IgD-negative memory B cell (primary cell): Measurements from ENCODE around the gene CTNNA1. TPM values are rescaled to one million over a fixed set of nuclear protein-coding genes. Genes with fewer than 3 reads are reported as not detected.

Source experiments
- H3K27ac Mint-ChIP-seq, 3 donors: one replicate each; pipeline ENCODE4 v1.8.0; 2020 to 2022; ENCODE audit warnings: mild to moderate bottlenecking in 3 of 3, mixed read lengths in 3 of 3, moderate library complexity in 1 of 3
- H3K27me3 Mint-ChIP-seq: one replicate; pipeline ENCODE4 v1.8.0; 2021; ENCODE audit warnings: mixed read lengths
- H3K36me3 Mint-ChIP-seq: one replicate; pipeline ENCODE4 v1.8.0; 2020; ENCODE audit warnings: mild to moderate bottlenecking, mixed read lengths
- H3K4me1 Mint-ChIP-seq, 3 donors: one replicate each; pipeline ENCODE4 v1.8.0; 2020 to 2022; ENCODE audit warnings: mixed read lengths in 3 of 3, mild to moderate bottlenecking in 1 of 3
- H3K4me3 Mint-ChIP-seq, 4 donors: one replicate each; pipeline ENCODE4 v1.8.0; 2020 to 2022; ENCODE audit warnings: mild to moderate bottlenecking in 4 of 4, mixed read lengths in 4 of 4, moderate library complexity in 3 of 4
- H3K9me3 Mint-ChIP-seq, 3 donors: one replicate each; pipeline ENCODE4 v1.8.0; 2020 to 2021; ENCODE audit warnings: mixed read lengths in 3 of 3, mild to moderate bottlenecking in 1 of 3
- polyA plus RNA-seq: library from polyadenylated mRNA; unstranded; fragments of 300-500 nt; fragmentation: Illumina TruSeq; gene quantifications from one replicate; pipeline ENCODE4 v1.2.3, GENCODE V29; 2021

CTNNA1 gene
- polyA plus RNA-seq, 1 donor from 2014 or later = 21.4 TPM

DNA sequence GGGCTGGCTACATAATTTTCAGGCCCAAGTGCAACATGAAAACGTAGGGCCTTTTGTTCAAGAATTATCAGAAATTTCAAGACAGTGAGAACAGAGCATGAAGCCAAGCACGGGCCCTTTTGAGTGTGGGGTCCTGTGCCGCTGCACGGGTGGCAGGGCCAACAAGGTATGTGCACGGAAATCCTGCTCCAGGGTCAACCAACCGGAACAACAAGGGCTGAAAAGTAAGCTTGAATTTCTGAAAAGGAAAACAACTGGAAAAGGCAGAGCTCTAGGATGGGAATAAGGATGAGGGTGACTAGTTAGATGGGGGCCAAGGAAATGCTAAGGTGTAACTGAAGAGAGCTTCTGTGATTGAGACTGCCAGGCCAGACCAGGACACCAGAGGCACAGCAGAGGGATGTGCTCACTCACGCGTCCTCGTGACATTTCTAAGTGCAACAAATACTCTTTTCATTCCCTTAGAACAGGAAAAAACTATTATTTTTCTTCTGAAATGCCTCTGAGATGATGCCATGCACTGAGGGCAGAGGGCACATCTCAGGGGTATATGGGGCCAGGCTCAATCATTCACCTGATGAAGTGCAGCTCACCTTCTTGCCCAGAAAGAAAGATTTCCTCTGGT, 202.6 kb downstream of the CTNNA1 start:
- Mint-ChIP-seq H3K4me3 (no peak overlapping the region), H3K27ac (peak overlapping the region in 1 of 3 donors; percentile 35), H3K27me3 (no peaks in the 10 kb centered on the region), H3K9me3 (no peaks in the 10 kb centered on the region), H3K36me3 (peaks cover 10% of the 10 kb centered on the region), H3K4me1 (peaks cover 3 to 11% (median 8%) of the 10 kb centered on the region in 3 donors)

DNA sequence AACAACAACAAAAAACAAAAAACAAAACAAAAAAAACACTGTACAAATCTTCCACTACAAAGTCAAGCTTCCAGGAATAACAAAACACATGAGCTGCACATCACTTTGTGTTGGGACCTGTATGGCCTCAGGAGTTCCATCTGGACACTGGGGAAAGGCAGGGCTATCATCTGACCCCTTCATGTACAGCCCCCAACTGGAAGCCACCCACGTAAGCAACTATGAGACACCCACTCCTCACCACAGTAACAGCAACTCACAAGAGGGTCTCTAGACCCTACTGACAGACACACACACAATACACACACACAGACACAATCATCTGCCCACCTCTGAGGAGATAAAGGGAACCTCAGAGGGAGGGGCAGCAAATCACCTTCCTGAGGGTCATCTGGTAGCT, 203.6 kb downstream of the CTNNA1 start:
- Mint-ChIP-seq H3K36me3 (peaks cover 10% of the 10 kb centered on the region), H3K27ac (no peak overlapping the region), H3K4me1 (peaks cover 4 to 11% (median 8%) of the 10 kb centered on the region in 3 donors), H3K27me3 (no peaks in the 10 kb centered on the region), H3K4me3 (no peak overlapping the region), H3K9me3 (no peaks in the 10 kb centered on the region)

DNA sequence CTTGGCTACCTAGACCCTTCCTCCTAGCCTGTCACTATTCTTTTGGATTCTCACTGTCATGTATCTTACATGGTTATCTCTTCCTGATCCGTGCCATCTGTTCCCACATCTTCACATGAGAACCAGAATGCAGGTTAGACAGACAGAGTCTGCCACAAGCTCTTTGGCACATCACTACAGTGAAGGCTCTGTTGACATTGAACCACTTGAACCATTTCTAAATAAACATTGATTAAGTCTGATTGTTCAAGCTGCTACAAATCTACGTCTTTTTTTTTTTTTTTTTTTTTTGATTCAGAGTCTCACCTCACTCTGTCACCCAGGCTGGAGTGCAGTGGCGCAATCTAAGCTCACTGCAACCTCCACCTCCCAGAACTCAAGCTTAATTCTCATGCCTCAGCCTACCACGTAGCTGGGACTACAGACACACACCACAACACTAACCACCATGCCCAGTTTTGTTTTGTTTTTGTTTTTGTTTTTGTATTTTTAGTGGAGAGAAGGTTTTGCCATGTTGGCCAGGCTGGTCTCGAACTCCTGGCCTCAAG, 207.0 kb downstream of the CTNNA1 start:
- H3K4me3 Mint-ChIP-seq = no peak overlapping the region
- peaks cover 0 to 2% (median 0%) of the 10 kb centered on the region in 3 donors for H3K4me1 Mint-ChIP-seq
- no peaks in the 10 kb centered on the region for H3K9me3 Mint-ChIP-seq
- H3K36me3 Mint-ChIP-seq = peaks cover 6% of the 10 kb centered on the region
- H3K27ac Mint-ChIP-seq = no peak overlapping the region
- H3K27me3 Mint-ChIP-seq = no peaks in the 10 kb centered on the region

DNA sequence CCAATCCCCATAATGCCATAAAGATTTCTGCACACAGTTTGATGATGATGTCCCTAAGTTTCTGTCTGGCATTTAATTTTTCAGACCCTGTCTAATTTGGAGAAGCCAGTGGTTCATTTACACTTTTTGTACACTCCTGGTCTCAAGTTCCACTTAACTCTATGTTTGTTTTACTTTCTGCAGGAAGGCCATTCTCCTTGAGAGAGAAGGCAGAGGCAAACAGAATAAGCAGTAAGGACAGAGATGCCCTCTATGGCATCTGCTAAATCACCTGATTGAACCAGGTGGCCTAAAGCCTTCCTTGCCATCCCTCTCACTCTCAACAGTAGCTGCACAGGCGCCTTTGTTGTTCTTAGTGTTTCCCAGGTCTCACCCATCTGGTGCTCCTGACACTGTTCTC, 208.0 kb downstream of the CTNNA1 start:
- Mint-ChIP-seq H3K36me3 (peaks cover 5% of the 10 kb centered on the region), H3K9me3 (no peaks in the 10 kb centered on the region), H3K4me1 (peaks cover 0 to 2% (median 0%) of the 10 kb centered on the region in 3 donors), H3K27ac (no peak overlapping the region), H3K27me3 (no peaks in the 10 kb centered on the region), H3K4me3 (no peak overlapping the region)

DNA sequence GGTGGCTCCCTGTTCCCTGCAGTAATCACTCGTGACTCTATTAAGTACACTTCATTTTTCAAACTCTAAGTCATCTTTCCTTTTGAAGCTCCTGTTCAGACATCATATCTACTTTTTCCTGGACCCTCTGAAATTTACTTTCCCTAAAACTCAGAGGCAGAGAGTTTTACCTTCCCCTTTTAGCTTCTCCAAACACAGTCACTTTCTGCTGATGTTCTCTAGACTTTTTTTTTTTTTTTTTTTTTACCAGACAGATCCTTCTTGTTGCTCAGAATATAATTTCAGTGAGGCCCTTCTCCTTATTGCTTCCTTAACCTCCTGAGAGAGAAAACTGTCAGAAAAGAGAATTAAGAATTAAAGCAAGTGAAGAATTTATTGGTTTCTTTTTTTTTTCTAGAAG, 208.5 kb downstream of the CTNNA1 start:
- Mint-ChIP-seq H3K9me3 (no peaks in the 10 kb centered on the region), H3K4me3 (no peak overlapping the region), H3K27me3 (no peaks in the 10 kb centered on the region), H3K4me1 (peaks cover 0 to 2% (median 0%) of the 10 kb centered on the region in 3 donors), H3K36me3 (peaks cover 4% of the 10 kb centered on the region), H3K27ac (no peak overlapping the region)

DNA sequence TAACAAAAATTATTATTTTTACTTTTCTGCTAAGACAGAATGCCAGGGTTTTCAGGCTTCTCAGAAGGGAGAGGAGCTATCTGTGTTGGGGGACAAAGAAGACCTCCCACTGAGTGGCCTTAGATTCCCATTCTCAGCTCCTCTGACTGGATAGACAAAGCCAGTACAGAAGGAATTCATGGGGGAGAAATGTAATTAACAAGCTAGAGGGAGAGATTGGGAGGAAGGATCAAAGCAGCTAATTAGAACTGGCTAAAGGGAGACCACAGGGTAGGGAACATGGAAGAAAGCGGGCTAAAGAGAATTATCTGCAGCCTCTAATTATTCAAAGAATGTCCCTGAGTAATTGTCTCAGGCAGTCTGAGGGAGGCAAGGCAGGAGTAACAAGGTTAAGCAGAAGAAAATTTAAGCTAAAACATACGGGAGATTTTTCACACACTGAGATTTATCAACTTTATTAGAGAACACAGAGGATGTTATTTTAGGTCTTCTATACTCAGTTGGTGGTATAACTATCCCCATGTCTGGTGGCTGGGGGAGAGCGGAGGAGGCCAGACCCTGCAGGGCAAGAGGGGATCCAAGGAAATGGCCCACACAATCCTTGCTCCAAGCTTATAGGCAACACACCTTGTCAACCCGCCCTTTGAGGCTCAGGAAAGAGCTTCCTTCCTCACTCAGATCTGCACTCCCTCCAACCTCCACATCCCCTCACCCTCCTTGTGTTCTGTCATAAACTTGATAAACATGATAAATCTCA, 209.6 kb downstream of the CTNNA1 start:
- H3K27ac Mint-ChIP-seq = no peak overlapping the region
- peaks cover 2% of the 10 kb centered on the region for H3K36me3 Mint-ChIP-seq
- H3K9me3 Mint-ChIP-seq = no peaks in the 10 kb centered on the region
- peaks cover 0 to 2% (median 0%) of the 10 kb centered on the region in 3 donors for H3K4me1 Mint-ChIP-seq
- H3K4me3 Mint-ChIP-seq = no peak overlapping the region
- H3K27me3 Mint-ChIP-seq = no peaks in the 10 kb centered on the region

DNA sequence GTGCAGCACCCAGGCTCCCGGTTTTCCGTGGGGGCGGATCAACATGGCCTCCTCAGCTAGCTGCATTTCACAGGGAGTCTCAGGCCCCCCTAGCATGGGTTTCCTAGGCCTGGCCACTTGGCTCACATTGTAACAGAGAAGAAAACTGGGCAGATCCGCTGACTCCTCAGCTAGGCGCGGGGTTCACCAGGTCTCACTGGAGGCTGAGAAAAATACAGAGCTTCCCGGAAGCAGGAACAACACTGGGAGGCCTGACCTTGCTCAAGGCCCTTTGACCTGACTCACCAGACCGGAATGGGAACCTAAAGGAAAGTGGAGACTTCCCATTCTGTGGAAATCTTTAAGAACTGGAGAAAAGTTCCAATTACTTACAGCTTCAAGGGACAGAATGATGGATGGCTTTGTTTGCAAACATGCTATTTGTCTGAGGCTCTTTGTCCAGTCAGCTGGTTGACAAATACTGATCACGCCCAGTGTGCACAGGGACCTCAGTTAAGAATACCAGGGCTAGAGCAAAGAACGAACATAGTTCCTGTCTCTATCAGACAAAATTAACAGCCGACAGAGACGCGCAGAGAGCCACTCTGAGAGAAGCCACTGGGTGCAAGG, 210.6 kb downstream of the CTNNA1 start:
- Mint-ChIP-seq H3K4me3 (no peak overlapping the region), H3K27ac (no peak overlapping the region), H3K27me3 (no peaks in the 10 kb centered on the region), H3K36me3 (no peaks in the 10 kb centered on the region), H3K9me3 (no peaks in the 10 kb centered on the region), H3K4me1 (peaks cover 0 to 2% (median 0%) of the 10 kb centered on the region in 3 donors)

DNA sequence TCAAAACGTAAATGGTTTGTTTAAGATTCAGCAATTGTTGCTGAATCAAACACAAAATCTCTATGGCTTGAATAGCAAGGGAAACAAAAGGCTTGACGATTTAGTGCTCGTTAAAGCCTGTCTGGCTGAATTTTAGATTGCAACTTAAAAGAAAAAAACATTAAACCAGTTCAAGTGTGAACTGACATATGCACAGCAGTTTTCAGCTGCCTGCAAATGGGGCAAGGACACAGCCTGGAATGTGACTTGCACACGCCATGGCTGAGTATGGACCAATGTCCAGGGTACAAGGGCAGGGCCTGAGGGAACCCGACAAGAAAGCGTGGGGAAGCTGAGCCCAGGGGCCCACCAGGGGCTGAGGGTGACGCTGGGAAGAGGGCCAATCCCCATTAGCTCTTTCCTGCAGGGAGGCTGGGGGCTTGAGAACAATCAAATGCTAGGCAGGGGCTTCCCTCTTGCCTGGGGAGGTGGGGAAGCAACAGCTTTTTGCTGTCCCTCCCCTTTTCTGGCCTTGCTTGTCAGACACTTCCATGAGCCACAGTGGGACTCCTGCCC, 211.5 kb downstream of the CTNNA1 start:
- Mint-ChIP-seq H3K27me3 (no peaks in the 10 kb centered on the region), H3K36me3 (no peaks in the 10 kb centered on the region), H3K4me1 (peaks cover 0 to 2% (median 0%) of the 10 kb centered on the region in 3 donors), H3K9me3 (no peaks in the 10 kb centered on the region), H3K27ac (no peak overlapping the region), H3K4me3 (no peak overlapping the region)

DNA sequence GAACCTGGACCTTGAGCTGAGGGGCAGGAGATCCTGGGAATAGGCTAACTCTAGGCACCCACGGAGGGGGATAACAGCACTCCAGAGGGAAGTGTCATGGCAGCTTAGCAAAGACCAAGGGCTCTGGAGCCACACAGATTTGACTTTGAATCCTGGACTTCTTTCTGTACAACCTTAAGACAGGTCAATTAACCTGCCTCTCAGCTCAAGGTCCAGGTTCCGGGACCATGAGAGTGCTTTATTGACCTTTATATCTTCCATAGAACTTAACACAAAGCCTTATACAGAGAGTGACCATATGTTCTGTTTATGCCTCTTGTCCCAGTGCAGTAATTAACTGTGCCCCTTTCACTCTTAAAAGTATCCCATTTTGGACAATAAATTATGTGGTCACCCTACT, 212.4 kb downstream of the CTNNA1 start:
- H3K4me1 Mint-ChIP-seq = peaks cover 0 to 2% (median 0%) of the 10 kb centered on the region in 3 donors
- H3K36me3 Mint-ChIP-seq = no peaks in the 10 kb centered on the region
- no peak overlapping the region for H3K27ac Mint-ChIP-seq
- no peaks in the 10 kb centered on the region for H3K9me3 Mint-ChIP-seq
- no peak overlapping the region for H3K4me3 Mint-ChIP-seq
- no peaks in the 10 kb centered on the region for H3K27me3 Mint-ChIP-seq

DNA sequence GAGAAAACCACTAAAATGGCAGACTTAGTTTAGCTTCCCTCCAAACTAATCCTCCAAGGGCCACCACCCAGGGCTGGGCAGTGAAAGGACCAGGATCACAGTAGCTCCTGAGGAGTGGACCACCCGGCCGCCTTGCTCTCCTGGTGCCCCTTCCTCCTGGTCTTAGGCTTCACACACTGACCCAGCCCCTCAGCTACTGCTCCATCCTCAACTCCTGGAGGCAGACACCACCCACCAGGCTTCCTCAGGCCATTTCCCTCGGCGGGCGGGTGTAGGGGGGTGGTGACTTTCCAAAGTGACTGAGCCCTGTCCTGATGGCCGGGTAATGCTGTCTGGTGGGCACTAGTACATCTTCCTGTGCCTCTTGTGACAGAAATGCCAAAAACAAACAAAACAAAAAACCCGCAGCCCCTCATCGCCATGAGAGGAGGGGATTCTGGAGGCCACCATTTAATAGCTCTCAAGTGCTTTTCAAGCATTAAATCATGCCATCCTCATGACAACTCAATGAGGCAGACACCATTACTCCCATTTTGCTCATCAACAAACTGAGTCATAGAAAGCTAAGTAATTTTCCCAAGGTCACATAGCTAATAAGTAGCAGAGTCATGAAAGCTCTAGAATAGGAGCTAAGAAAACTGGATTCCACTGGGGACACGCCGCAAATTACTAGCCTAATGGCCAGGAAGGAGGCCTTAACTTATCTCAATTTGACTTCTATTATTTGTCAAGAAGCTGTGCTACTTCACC, 213.2 kb downstream of the CTNNA1 start:
- H3K27me3 Mint-ChIP-seq = no peaks in the 10 kb centered on the region
- no peak overlapping the region for H3K4me3 Mint-ChIP-seq
- H3K27ac Mint-ChIP-seq = no peak overlapping the region
- H3K4me1 Mint-ChIP-seq = peaks cover 0 to 2% (median 0%) of the 10 kb centered on the region in 3 donors
- no peaks in the 10 kb centered on the region for H3K36me3 Mint-ChIP-seq
- H3K9me3 Mint-ChIP-seq = no peaks in the 10 kb centered on the region

DNA sequence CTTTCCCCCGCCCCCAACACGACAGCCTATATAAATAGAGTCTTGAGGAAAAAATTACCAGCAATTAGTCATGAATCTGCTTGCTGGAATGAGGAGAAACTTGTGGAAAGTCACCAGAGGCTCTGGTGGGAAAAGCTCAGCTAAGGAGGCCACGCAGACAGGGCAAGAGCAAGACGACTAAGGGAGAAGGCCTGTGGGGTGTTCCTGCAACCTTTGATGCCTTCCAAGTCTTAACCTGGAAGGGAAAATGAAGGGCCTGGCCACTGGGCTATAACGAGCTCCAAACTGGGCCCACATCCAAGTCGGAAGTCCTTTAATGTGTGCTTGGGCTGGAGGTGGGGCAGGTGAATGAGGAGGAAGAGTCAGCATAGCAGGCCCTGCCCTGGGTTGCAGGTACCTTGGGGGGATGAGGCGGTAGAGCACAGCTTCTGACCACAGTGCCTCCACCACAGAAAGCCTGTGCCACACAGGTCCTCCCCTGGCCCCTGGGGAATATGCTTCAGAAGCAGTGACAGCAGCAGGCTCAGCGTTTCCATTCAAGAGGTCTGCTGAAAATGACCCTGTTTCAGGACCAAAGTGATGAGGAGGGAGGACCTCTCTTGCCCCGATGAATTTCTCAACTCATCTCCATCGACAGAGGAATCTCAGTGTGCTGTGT, 214.7 kb downstream of the CTNNA1 start:
- Mint-ChIP-seq H3K4me3 (no peak overlapping the region), H3K27me3 (no peaks in the 10 kb centered on the region), H3K4me1 (no peaks in the 10 kb centered on the region), H3K9me3 (no peaks in the 10 kb centered on the region), H3K36me3 (no peaks in the 10 kb centered on the region), H3K27ac (no peak overlapping the region)

DNA sequence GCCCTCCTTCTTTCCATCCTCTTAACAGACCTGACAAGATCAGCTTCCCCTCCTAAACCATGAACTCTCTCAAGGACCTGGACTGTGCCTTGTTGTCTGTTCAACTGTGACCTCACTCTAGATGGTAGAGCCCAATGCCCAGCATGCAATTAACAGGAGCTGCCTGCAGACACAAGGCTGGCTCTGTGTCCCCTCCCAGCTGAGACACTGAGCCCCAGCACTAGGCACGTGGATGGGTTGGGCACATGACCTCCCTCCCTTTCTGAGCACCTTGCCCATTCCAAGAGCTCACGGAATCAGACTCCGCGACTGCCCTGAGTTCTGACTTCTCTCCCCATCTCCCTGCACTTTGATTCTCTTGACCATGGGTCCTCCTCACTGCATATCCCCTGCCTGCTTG, 215.4 kb downstream of the CTNNA1 start:
- Mint-ChIP-seq H3K9me3 (no peaks in the 10 kb centered on the region), H3K27ac (no peak overlapping the region), H3K27me3 (no peaks in the 10 kb centered on the region), H3K4me3 (no peak overlapping the region), H3K4me1 (no peaks in the 10 kb centered on the region), H3K36me3 (no peaks in the 10 kb centered on the region)

DNA sequence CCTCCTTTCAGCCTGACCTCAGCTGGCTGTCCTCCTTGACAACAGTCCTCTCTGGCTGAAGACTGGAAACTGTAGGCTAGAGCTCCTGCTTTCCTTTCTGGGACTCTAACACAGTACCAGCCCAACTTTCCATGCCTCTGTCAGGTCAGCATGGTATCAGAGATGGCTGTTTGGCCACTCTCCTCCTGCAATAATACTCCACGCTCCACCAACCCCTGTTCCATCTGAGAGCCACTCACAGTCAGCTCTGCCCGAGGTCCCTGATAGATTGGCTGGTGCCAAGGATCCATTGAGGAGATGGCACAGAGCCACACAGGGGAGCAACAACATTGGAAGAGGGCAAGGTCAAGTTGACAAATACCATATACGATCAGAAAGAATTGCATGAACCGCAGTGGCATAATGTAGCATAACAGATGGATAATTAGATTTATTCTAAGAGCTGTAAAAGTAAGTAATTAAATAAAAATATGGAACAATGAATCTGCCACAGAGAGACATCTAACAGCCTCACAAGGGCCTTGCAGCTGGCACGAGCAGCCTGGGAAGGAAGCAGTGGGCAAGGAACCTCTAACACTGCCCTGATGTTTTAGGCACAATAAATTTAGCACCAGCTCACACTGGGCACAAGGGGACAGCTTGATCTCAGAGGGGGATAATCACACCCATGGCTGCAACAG, 216.2 kb downstream of the CTNNA1 start:
- no peaks in the 10 kb centered on the region for H3K4me1 Mint-ChIP-seq
- H3K36me3 Mint-ChIP-seq = no peaks in the 10 kb centered on the region
- no peaks in the 10 kb centered on the region for H3K9me3 Mint-ChIP-seq
- H3K27ac Mint-ChIP-seq = no peak overlapping the region
- no peak overlapping the region for H3K4me3 Mint-ChIP-seq
- no peaks in the 10 kb centered on the region for H3K27me3 Mint-ChIP-seq

DNA sequence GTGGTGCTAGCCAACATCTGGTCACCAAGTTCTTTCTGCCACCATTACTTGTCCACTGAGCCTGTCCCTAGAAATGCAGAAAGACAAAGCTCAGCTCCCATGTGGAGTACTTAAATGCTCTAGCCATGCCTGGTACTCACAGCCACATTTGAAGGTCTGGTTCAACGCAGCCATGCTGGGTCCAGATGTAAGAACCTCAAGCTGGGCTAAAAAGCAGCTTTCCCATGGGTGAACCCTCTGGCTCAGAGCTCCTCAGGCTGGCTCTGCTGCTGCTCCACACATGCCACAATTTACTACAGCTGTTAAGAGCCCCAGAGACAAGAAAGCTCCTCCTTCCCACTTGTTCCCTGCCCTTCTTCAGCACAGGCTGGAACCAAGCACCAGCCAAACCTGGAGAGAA, 219.0 kb downstream of the CTNNA1 start:
- no peak overlapping the region for H3K4me3 Mint-ChIP-seq
- H3K27me3 Mint-ChIP-seq = no peaks in the 10 kb centered on the region
- no peaks in the 10 kb centered on the region for H3K9me3 Mint-ChIP-seq
- no peak overlapping the region for H3K27ac Mint-ChIP-seq
- no peaks in the 10 kb centered on the region for H3K36me3 Mint-ChIP-seq
- H3K4me1 Mint-ChIP-seq = no peaks in the 10 kb centered on the region
